ENCODE measurements around the gene PPP1R27. TPM values are rescaled to one million over a fixed set of nuclear protein-coding genes. Genes with fewer than 3 reads are reported as not detected.
A peak's percentile ranks its signal among the peaks of the same experiment; 100 is the strongest.

PPP1R27 gene
- total and polyA plus RNA-seq, 9 of the 15 experiments (the other 6 are each of a cell fraction or from before 2014, with no cell fraction given): 0.29 to 6.9 (median 1.5) TPM; not detected in 2

DNA sequence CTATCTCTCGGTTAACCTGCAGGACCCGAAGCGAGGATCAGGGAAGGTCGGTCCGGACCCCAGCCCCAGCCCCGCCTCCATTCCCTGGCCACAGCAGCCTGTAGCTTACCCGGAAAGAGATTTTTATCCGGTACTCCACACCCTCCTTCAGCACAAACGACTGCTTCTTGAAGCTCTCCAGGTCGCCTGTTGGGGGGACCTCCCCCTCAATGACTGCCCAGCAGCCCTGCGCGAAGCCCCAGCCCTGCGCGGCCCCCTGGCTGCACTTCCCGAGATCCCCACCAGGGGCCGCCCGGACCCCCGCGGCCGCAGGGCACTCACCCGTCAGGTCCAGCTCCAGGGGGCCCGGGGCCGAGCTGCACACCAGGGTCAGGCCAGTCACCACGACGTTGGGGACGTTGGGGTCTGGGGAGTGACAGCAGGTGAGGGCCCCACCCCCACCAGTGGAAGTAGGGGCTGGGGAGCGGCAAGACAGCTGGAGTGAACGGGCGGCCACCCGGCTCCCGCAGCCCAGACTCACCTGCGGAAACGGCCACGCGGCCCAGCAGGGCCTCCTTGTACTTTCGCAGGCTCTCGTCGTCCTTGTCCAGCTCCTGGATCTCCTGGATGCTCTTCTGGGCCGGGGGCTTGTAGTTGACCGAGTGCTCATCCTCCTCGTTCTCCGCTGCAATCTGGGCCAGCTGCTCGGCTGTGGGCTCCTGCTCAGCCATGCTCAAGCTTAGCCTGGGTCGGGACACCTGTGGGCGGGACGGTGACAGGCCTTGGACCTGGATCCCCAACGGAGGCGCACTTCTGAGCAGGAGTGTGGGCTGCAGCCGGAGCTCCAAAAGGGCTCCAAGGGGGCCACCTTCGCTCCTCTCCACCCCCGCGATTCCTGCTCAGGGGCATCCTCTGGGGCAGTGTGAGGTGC lies 34.6 kb upstream of the PPP1R27 start (continued):
- TF ChIP-seq, protein P1, sequence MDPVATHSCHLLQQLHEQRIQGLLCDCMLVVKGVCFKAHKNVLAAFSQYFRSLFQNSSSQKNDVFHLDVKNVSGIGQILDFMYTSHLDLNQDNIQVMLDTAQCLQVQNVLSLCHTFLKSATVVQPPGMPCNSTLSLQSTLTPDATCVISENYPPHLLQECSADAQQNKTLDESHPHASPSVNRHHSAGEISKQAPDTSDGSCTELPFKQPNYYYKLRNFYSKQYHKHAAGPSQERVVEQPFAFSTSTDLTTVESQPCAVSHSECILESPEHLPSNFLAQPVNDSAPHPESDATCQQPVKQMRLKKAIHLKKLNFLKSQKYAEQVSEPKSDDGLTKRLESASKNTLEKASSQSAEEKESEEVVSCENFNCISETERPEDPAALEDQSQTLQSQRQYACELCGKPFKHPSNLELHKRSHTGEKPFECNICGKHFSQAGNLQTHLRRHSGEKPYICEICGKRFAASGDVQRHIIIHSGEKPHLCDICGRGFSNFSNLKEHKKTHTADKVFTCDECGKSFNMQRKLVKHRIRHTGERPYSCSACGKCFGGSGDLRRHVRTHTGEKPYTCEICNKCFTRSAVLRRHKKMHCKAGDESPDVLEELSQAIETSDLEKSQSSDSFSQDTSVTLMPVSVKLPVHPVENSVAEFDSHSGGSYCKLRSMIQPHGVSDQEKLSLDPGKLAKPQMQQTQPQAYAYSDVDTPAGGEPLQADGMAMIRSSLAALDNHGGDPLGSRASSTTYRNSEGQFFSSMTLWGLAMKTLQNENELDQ (CRISPR knock-in tag; IDR thresholded peaks at IDR 0.05; ENCODE audit: borderline replicate concordance): no peak
- TF ChIP-seq NKRF (IDR thresholded peaks at IDR 0.05; ENCODE audit: borderline replicate concordance) (peak; percentile 36; the same call in 1 of the 2 replicates), NR1H2 (CRISPR knock-in tag; IDR thresholded peaks at IDR 0.05) (0 out of 2 replicates have a peak, but pooled peaks have one; percentile 21), DACH1 (IDR thresholded peaks at IDR 0.05; ENCODE audit: partially characterized antibody) (peak; percentile 8), HDAC2 (IDR thresholded peaks at IDR 0.05) (peak; percentile 7; the same call in 1 of the 2 replicates), CXXC5 (CRISPR knock-in tag; IDR thresholded peaks at IDR 0.05) (no peak; the same call in 1 of the 2 replicates), RCOR1 (IDR thresholded peaks at IDR 0.05; ENCODE audit: borderline replicate concordance in 1 of 2, low read depth in 2 of 2, low read length in 2 of 2) (0 out of 4 replicates have a peak, but pooled peaks of 1 of the 2 experiments have one; percentile 21), ZNF830 (CRISPR knock-in tag; IDR thresholded peaks at IDR 0.05) (no peak), TCFL5 (CRISPR knock-in tag; conservative IDR thresholded peaks at IDR 0.05) (no peak), FOSL1 (tag; conservative IDR thresholded peaks at IDR 0.05) (no peak), RB1 (IDR thresholded peaks at IDR 0.05; ENCODE audit: low read depth) (peak; percentile 17; the same call in 1 of the 2 replicates), PTBP1 (IDR thresholded peaks at IDR 0.05; ENCODE audit: low read depth, low read length) (no peak), ZNF280B (CRISPR knock-in tag; IDR thresholded peaks at IDR 0.05) (no peak), SREBF1 (IDR thresholded peaks at IDR 0.05; ENCODE audit: borderline replicate concordance, low read depth, low read length) (no peak), SIN3A (IDR thresholded peaks at IDR 0.05; ENCODE audit: borderline replicate concordance in 2 of 2, control insufficient read depth in 1 of 2, low read depth in 2 of 2, low read length in 2 of 2) (peak in 1 of 2 experiments; percentile 62; a peak in 1 of 4 replicates), BHLHE40 (IDR thresholded peaks at IDR 0.05; ENCODE audit: low read length) (no peak), CBX8 (IDR thresholded peaks at IDR 0.05; ENCODE audit: borderline replicate concordance, extremely low read depth, low read depth, low read length, poor library complexity, severe bottlenecking) (no peak), ZEB2 (IDR thresholded peaks at IDR 0.05) (no peak)
- TF ChIP-seq, protein P2, sequence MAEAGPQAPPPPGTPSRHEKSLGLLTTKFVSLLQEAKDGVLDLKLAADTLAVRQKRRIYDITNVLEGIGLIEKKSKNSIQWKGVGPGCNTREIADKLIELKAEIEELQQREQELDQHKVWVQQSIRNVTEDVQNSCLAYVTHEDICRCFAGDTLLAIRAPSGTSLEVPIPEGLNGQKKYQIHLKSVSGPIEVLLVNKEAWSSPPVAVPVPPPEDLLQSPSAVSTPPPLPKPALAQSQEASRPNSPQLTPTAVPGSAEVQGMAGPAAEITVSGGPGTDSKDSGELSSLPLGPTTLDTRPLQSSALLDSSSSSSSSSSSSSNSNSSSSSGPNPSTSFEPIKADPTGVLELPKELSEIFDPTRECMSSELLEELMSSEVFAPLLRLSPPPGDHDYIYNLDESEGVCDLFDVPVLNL (CRISPR knock-in tag; IDR thresholded peaks at IDR 0.05; ENCODE audit: low read depth): no peak
